Ishikawa (cell line): ENCODE data around the gene FBLN1.

Source experiments
- CEBPB ChIP-seq: IDR thresholded peaks from 2 replicates; pipeline ENCODE4 v1.6.1; 2012
- CREB1 ChIP-seq: IDR thresholded peaks from 2 replicates; pipeline ENCODE4 v1.6.1; 2012; ENCODE audit warnings: low read depth
- EGR1 ChIP-seq: IDR thresholded peaks from 2 replicates; pipeline ENCODE4 v1.6.1; 2012
- EP300 ChIP-seq: IDR thresholded peaks from 2 replicates; pipeline ENCODE4 v1.6.1; 2012; ENCODE audit warnings: borderline replicate concordance
- FOXM1 ChIP-seq: IDR thresholded peaks from 2 replicates; pipeline ENCODE4 v1.6.1; 2012; ENCODE audit warnings: low read depth, borderline replicate concordance
- MAX ChIP-seq: IDR thresholded peaks from 2 replicates; pipeline ENCODE4 v1.6.1; 2012
- RAD21 ChIP-seq: IDR thresholded peaks from 2 replicates; pipeline ENCODE4 v1.6.1; 2012; ENCODE audit warnings: low read depth
- REST ChIP-seq: IDR thresholded peaks from 2 replicates; pipeline ENCODE4 v1.6.1; 2012; ENCODE audit warnings: low read depth, mild to moderate bottlenecking
- TAF1 ChIP-seq: IDR thresholded peaks from 2 replicates; pipeline ENCODE4 v1.6.1; 2012; ENCODE audit warnings: low read depth, mild to moderate bottlenecking
- TCF12 ChIP-seq: IDR thresholded peaks from 2 replicates; pipeline ENCODE4 v1.6.1; 2012; ENCODE audit warnings: low read depth
- TEAD4 ChIP-seq: IDR thresholded peaks from 2 replicates; pipeline ENCODE4 v1.6.1; 2012
- YY1 ChIP-seq: IDR thresholded peaks from 2 replicates; pipeline ENCODE4 v1.6.1; 2012; ENCODE audit warnings: low read depth
- ZBTB7A ChIP-seq: IDR thresholded peaks from 2 replicates; pipeline ENCODE4 v1.6.1; 2012; ENCODE audit warnings: low read depth
- TF ChIP-seq, protein P1 (sequence below): IDR thresholded peaks from 2 replicates; pipeline ENCODE4 v1.6.1; 2012

- TF ChIP-seq EP300, result no peak
- no peak for TF ChIP-seq CREB1
- TF ChIP-seq, protein P1, sequence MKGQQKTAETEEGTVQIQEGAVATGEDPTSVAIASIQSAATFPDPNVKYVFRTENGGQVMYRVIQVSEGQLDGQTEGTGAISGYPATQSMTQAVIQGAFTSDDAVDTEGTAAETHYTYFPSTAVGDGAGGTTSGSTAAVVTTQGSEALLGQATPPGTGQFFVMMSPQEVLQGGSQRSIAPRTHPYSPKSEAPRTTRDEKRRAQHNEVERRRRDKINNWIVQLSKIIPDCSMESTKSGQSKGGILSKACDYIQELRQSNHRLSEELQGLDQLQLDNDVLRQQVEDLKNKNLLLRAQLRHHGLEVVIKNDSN, result no peak
- TF ChIP-seq TEAD4, result no peak
- no peak for TF ChIP-seq REST
- no peak for TF ChIP-seq MAX
- TF ChIP-seq EGR1, result no peak
- TF ChIP-seq FOXM1, result no peak
- no peak for TF ChIP-seq CEBPB
- TF ChIP-seq TAF1, result no peak
- TF ChIP-seq YY1, result no peak
- no peak for TF ChIP-seq RAD21
- no peak for TF ChIP-seq ZBTB7A
- TF ChIP-seq TCF12, result no peak
Measured at GRCh38 chr22:45455621-45456020, 47.1 kb upstream of the FBLN1 start.
